ENCODE data around the gene RSRC2.
"Not testable (repeated sequence)": the region's sequence is repeated elsewhere in the genome, so short reads cannot be mapped to it uniquely, and the experiment has no call there.

Gene RSRC2

GRCh38 chr12:122481861-122482260 lies 44.9 kb downstream of the RSRC2 start:
- no peak overlapping the region for H3K9ac ChIP-seq (ENCODE audit: low read depth, low read length)
- H3K4me2 ChIP-seq (ENCODE audit: low read length): no peak overlapping the region
- H3K36me3 ChIP-seq (ENCODE audit: insufficient read depth, low read length): peaks cover 68% of the 10 kb centered on the region
- H3K27me3 ChIP-seq (ENCODE audit: control insufficient read depth, insufficient read depth, low read length): no peaks in the 10 kb centered on the region
- H3K9me3 ChIP-seq (replicated peaks; ENCODE audit: low read length): no peaks in the 10 kb centered on the region
- no peak overlapping the region for H3K4me3 ChIP-seq (ENCODE audit: low read length)
- no peaks in the 10 kb centered on the region for H3K4me1 ChIP-seq (ENCODE audit: control insufficient read depth, insufficient read depth, low read length)

- Histone ChIP-seq H3K4me1 (ENCODE audit: control insufficient read depth, insufficient read depth, low read length) (no peaks in the 10 kb centered on the region), H3K36me3 (ENCODE audit: insufficient read depth, low read length) (peaks cover 67% of the 10 kb centered on the region), H3K4me3 (ENCODE audit: low read length) (no peak overlapping the region), H3K9ac (ENCODE audit: low read depth, low read length) (no peak overlapping the region), H3K27me3 (ENCODE audit: control insufficient read depth, insufficient read depth, low read length) (no peaks in the 10 kb centered on the region), H3K4me2 (ENCODE audit: low read length) (no peak overlapping the region), H3K9me3 (replicated peaks; ENCODE audit: low read length) (no peaks in the 10 kb centered on the region)
These were observed 46.0 kb downstream of the RSRC2 start for GRCh38 chr12:122480753-122481152.

- Histone ChIP-seq H3K27me3 (ENCODE audit: control insufficient read depth, insufficient read depth, low read length) (no peaks in the 10 kb centered on the region), H3K36me3 (ENCODE audit: insufficient read depth, low read length) (peaks cover 52% of the 10 kb centered on the region), H3K4me2 (ENCODE audit: low read length) (no peak overlapping the region), H3K4me1 (ENCODE audit: control insufficient read depth, insufficient read depth, low read length) (peaks cover 12% of the 10 kb centered on the region), H3K4me3 (ENCODE audit: low read length) (no peak overlapping the region), H3K9me3 (replicated peaks; ENCODE audit: low read length) (no peaks in the 10 kb centered on the region), H3K9ac (ENCODE audit: low read depth, low read length) (no peak overlapping the region)
These were observed 52.4 kb downstream of the RSRC2 start for GRCh38 chr12:122474324-122474716.

- Histone ChIP-seq H3K27me3 (ENCODE audit: control insufficient read depth, insufficient read depth, low read length) (no peaks in the 10 kb centered on the region), H3K36me3 (ENCODE audit: insufficient read depth, low read length) (peaks cover 47% of the 10 kb centered on the region)
These were observed 53.0 kb downstream of the RSRC2 start for GRCh38 chr12:122473543-122474323.

GRCh38 chr12:122471324-122472226 lies 55.2 kb downstream of the RSRC2 start:
- Histone ChIP-seq H3K36me3 (ENCODE audit: insufficient read depth, low read length) (peaks cover 34% of the 10 kb centered on the region), H3K9me3 (replicated peaks; ENCODE audit: low read length) (no peaks in the 10 kb centered on the region), H3K9ac (ENCODE audit: low read depth, low read length) (peak overlapping the region; percentile 41), H3K4me1 (ENCODE audit: control insufficient read depth, insufficient read depth, low read length) (peaks cover 12% of the 10 kb centered on the region), H3K27me3 (ENCODE audit: control insufficient read depth, insufficient read depth, low read length) (no peaks in the 10 kb centered on the region), H3K4me3 (ENCODE audit: low read length) (no peak overlapping the region), H3K4me2 (ENCODE audit: low read length) (peak overlapping the region; percentile 1)

More at GRCh38 chr12:122473543-122474323, 53.0 kb downstream of the RSRC2 start:
- no peaks in the 10 kb centered on the region for H3K9me3 ChIP-seq (replicated peaks; ENCODE audit: low read length)
- no peak overlapping the region for H3K9ac ChIP-seq (ENCODE audit: low read depth, low read length)
- H3K4me1 ChIP-seq (ENCODE audit: control insufficient read depth, insufficient read depth, low read length): peaks cover 12% of the 10 kb centered on the region
- H3K4me3 ChIP-seq (ENCODE audit: low read length): no peak overlapping the region
- no peak overlapping the region for H3K4me2 ChIP-seq (ENCODE audit: low read length)

GRCh38 chr12:122470576-122470975 lies 56.2 kb downstream of the RSRC2 start:
- H3K27me3 ChIP-seq (ENCODE audit: control insufficient read depth, insufficient read depth, low read length); H3K4me2 ChIP-seq (ENCODE audit: low read length); H3K9ac ChIP-seq (ENCODE audit: low read depth, low read length); H3K9me3 ChIP-seq (replicated peaks; ENCODE audit: low read length); H3K4me3 ChIP-seq (ENCODE audit: low read length): not testable (repeated sequence)
- H3K4me1 ChIP-seq (ENCODE audit: control insufficient read depth, insufficient read depth, low read length): peaks cover 12% of the 10 kb centered on the region
- H3K36me3 ChIP-seq (ENCODE audit: insufficient read depth, low read length): peaks cover 24% of the 10 kb centered on the region

- not testable (repeated sequence) for H3K9ac ChIP-seq (ENCODE audit: low read depth, low read length)
These were observed 56.9 kb downstream of the RSRC2 start for GRCh38 chr12:122469856-122470255.

GRCh38 chr12:122467983-122468382 lies 58.8 kb downstream of the RSRC2 start:
- Histone ChIP-seq H3K4me2 (ENCODE audit: low read length) (no peak overlapping the region), H3K27me3 (ENCODE audit: control insufficient read depth, insufficient read depth, low read length) (no peaks in the 10 kb centered on the region), H3K9ac (ENCODE audit: low read depth, low read length) (no peak overlapping the region), H3K4me1 (ENCODE audit: control insufficient read depth, insufficient read depth, low read length) (peaks cover 16% of the 10 kb centered on the region), H3K4me3 (ENCODE audit: low read length) (no peak overlapping the region), H3K36me3 (ENCODE audit: insufficient read depth, low read length) (peaks cover 5% of the 10 kb centered on the region), H3K9me3 (replicated peaks; ENCODE audit: low read length) (no peaks in the 10 kb centered on the region)

More at GRCh38 chr12:122469856-122470255, 56.9 kb downstream of the RSRC2 start:
- Histone ChIP-seq H3K36me3 (ENCODE audit: insufficient read depth, low read length) (peaks cover 20% of the 10 kb centered on the region), H3K4me1 (ENCODE audit: control insufficient read depth, insufficient read depth, low read length) (peaks cover 15% of the 10 kb centered on the region)
- H3K4me3 ChIP-seq (ENCODE audit: low read length); H3K9me3 ChIP-seq (replicated peaks; ENCODE audit: low read length); H3K4me2 ChIP-seq (ENCODE audit: low read length); H3K27me3 ChIP-seq (ENCODE audit: control insufficient read depth, insufficient read depth, low read length): not testable (repeated sequence)

- Histone ChIP-seq H3K4me1 (ENCODE audit: control insufficient read depth, insufficient read depth, low read length) (peaks cover 11% of the 10 kb centered on the region), H3K9ac (ENCODE audit: low read depth, low read length) (peak overlapping the region; percentile 19), H3K4me2 (ENCODE audit: low read length) (peak overlapping the region; percentile 21)
- H3K9me3 ChIP-seq (replicated peaks; ENCODE audit: low read length); H3K4me3 ChIP-seq (ENCODE audit: low read length); H3K36me3 ChIP-seq (ENCODE audit: insufficient read depth, low read length); H3K27me3 ChIP-seq (ENCODE audit: control insufficient read depth, insufficient read depth, low read length): not testable (repeated sequence)
These were observed 62.3 kb downstream of the RSRC2 start for GRCh38 chr12:122464317-122465042.

GRCh38 chr12:122460641-122461040 lies 66.1 kb downstream of the RSRC2 start:
- H3K36me3 ChIP-seq (ENCODE audit: insufficient read depth, low read length): no peaks in the 10 kb centered on the region
- H3K9me3 ChIP-seq (replicated peaks; ENCODE audit: low read length): no peaks in the 10 kb centered on the region
- peaks cover 11% of the 10 kb centered on the region for H3K4me1 ChIP-seq (ENCODE audit: control insufficient read depth, insufficient read depth, low read length)
- no peak overlapping the region for H3K4me3 ChIP-seq (ENCODE audit: low read length)
- H3K27me3 ChIP-seq (ENCODE audit: control insufficient read depth, insufficient read depth, low read length): no peaks in the 10 kb centered on the region
- no peak overlapping the region for H3K4me2 ChIP-seq (ENCODE audit: low read length)
- H3K9ac ChIP-seq (ENCODE audit: low read depth, low read length): no peak overlapping the region

- Histone ChIP-seq H3K4me3 (ENCODE audit: low read length) (no peak overlapping the region), H3K9me3 (replicated peaks; ENCODE audit: low read length) (no peaks in the 10 kb centered on the region), H3K36me3 (ENCODE audit: insufficient read depth, low read length) (no peaks in the 10 kb centered on the region), H3K4me1 (ENCODE audit: control insufficient read depth, insufficient read depth, low read length) (peaks cover 11% of the 10 kb centered on the region), H3K9ac (ENCODE audit: low read depth, low read length) (no peak overlapping the region), H3K27me3 (ENCODE audit: control insufficient read depth, insufficient read depth, low read length) (no peaks in the 10 kb centered on the region), H3K4me2 (ENCODE audit: low read length) (no peak overlapping the region)
These were observed 66.7 kb downstream of the RSRC2 start for GRCh38 chr12:122460061-122460460.

Data from skeletal muscle satellite cell (primary cell).